ENCODE measurements around the gene RPIA.
"Not testable (repeated sequence)": the region's sequence is repeated elsewhere in the genome, so short reads cannot be mapped to it uniquely, and the experiment has no call there.

Gene RPIA

DNA sequence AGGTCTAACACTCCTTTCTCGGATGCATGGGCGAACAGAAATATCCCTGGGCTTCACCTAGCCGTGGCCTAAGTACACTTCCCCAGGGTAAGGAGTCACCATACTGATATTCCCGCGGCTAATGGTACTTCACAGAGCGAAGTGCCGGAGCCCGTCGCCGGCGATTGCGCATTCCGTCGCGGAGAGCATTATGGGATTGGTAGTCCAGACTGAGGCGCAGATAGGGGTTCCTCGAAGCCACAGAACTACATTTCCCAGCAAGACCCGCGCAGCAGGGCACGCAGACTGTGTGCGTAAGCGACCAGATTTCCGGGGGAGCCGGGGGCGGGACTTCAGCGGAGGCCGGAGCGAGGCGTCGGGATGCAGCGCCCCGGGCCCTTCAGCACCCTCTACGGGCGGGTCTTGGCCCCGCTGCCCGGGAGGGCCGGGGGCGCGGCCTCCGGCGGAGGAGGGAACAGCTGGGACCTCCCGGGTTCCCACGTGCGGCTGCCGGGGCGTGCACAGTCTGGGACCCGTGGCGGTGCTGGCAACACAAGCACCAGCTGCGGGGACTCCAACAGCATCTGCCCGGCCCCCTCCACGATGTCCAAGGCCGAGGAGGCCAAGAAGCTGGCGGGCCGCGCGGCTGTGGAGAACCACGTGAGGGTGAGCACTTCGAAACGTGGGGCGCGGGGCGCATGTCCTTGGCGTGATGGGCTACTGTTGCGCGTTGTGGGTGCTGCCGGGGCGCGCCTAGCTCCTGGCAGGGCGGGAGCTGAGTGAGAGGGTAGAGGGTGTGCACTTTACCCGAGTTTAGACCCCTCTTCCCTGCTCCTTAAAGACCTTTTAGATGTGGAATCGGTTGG is at the start of gene RPIA:
RPIA (plus strand) TSS at position 335 of the 845 bp plus-strand sequence; CDS start at position 361, 26 bp downstream.
- DNase-seq (ENCODE audit: low read depth, low spot score), result peak; percentile 99

DNA sequence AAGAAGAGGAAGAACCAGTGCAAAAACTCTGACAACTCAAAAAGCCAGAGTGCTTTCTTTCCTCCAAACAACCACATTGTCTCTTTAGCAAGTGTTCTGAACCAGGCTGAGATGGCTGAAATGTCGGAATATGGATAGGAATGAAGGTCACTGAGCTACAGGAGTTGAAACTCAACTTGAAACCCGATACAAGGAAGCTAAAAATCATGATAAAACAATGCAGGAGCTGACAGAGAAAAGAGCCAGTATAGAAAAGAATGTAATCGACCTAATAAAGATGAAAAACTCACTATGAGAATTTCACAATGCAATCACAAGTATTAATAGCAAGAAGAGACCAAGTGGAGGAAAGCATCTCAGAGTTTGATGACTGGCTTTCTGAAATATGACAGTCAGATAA is 49.2 kb upstream of the RPIA start:
- DNase-seq (ENCODE audit: low read depth, low spot score), result no peak

DNA sequence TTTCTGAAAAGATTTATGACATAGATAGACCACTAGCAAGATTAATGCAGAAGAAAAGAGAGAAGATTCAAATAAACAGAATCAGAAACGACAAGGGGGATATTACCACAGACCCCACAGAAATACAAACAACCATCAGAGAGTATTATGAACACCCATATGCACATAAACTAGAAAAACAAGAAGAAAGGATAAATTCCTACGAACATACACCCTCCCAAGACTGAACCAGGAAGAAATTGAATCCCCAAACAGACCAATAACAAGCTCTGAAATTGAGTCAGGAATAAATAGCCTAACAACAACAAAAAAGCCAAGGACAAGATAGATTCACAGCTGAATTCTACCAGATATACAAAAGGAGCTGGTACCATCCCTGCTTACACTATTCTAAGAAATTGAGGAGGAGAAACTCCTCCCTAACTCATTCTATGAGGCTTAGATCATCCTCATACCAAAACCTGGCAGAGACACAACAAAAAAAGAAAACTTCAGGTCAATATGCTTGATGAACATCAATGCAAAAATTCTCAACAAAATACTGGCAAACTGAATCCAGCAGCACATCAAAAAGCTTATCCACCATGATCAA is 46.1 kb upstream of the RPIA start:
- DNase-seq (ENCODE audit: low read depth, low spot score), result not testable (repeated sequence)

DNA sequence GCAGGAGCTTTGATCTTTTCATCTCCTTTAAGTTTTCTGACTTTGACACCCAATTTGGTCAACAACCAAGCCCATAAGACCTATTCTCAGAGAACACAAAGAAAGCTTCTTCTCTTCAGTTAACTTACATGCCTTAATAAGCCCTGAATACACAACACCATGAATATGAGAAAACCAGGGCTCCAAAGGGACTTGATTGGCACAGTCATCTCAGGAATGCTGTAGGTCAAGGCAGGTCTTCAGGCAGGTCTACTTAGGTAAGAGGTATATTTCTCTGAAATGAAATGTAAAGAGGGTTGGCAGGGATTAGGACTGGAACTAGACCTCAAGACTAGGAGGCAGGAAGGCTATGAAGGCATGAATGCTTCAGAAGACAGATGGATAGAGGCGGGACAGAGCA is 39.8 kb upstream of the RPIA start:
- peak; percentile 39 for DNase-seq (ENCODE audit: low read depth, low spot score)

DNA sequence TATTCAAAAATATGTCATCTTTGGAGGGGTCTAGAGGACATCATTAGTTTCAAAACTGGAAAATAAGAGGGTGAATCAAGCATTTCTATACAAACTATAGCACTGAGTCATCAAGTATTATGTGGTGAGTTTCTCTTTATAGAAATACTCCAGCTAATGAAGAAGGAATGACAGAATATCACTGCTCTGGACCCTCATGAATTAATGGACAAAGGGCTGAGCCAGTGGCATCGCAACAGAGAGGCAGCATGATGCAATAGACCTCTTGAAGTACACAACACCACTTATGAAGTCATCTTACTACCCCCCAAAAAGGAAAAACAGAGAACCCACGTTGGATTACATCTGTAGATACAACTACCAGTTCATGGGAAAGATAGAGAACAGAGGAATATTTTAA is 36.8 kb upstream of the RPIA start:
- DNase-seq (ENCODE audit: low read depth, low spot score), result no peak

DNA sequence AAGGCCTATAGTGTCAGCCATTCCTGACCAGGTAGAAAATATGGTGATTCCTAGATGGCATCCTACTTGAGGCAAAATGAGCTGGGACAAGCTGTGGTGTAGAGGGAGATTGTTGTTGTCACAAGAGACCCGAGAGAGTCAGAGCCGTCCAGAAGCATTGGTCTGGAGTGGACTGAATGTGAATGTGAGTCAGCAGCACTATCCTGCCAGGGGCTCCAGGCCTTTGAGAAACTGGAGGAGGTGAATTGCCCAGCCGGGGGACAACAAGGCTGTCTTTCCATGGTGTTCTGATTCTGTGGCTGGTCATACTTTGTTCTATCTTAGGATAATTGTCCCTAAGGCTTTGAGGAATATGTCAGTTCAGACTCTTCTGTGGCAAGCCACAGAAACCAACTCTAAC is 34.8 kb upstream of the RPIA start:
- peak; percentile 18 for DNase-seq (ENCODE audit: low read depth, low spot score)

DNA sequence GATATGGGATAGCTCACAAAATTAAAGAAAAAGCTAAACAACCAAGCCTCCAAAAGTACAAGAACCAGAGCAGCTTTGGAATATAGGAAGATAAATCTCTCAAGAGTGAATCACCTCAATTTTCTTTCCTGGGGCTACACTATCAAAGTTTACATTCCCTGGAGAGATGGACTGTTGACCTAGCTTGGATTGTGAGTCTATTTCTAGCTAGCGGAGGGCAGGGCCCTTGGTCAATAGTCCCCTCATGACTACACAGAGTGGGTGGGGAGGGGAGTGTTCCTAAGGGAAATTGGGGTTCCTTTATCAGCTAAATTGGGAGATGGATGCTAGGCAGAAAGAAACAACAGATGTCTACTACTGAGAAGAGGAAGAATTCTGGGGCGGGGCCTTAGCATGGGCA is 34.3 kb upstream of the RPIA start:
- no peak for DNase-seq (ENCODE audit: low read depth, low spot score)

DNA sequence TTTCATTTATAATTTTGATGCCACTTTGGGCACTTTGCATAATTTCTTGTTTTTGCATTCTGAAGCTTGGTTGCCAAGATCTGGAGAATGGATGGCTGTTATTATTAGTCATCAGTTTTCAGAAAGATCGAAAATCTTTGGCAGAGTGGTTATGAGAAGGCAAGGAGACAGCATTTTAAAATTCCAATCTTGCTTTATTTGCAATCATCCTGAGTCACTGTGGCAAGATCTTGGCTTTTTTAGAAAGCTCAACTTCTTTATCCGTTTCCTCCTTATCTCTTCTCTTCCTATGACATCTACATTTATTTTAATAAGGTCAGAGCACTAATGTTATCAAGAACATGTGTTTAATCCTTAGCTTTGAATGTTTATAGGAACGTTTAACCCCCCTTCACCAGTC is 33.1 kb upstream of the RPIA start:
- no peak for DNase-seq (ENCODE audit: low read depth, low spot score)

DNA sequence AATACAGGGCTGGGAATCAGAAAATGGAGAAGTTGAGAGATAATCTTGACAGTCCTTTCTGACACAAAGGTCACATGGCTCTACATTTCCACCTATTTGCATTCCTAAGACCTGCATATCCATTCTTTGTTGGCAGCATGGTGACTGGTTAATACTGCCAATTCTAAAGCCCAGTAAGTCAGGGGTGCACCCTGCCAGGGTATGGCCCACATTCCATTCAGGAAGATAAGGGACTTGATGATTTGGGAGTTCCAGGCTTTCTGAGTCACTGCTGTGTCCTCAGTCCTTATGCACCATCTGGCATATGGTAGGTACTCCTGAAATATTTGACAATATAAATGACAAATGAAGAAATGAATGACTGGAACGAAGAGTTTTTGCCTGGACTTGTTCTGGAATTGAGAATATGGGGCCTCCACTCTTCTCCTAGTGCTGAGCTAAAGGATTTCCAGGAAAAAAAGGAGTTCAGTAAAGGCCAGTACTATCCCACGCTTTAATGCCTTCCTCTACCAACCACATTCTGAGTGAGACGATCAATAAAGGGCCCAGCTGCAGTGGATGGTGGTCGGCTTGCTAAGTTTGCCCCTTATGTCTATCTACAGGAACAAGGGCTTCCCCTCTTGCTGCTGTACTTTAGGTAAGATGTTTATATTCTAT is 32.5 kb upstream of the RPIA start:
- peak; percentile 48 for DNase-seq (ENCODE audit: low read depth, low spot score)

DNA sequence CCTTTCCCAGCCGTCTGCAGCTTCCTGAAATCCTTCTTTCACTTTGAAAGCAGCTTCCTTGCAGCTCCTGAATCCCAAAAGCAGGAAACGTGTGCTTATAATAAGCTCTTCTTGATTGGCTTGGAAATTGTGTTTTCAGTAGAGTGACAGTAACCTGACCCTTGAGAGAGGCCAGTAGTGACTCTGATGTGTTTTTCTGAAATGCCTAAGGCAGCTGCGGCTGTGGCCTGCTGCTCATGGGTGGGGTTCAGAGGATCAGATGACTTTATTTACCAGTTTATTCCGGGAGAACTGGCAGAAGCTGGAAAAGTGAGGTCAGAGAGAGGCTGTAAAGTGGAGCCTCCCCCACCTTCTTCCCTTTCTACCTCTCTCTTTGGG is 31.9 kb upstream of the RPIA start:
- peak; percentile 92 for DNase-seq (ENCODE audit: low read depth, low spot score)

DNA sequence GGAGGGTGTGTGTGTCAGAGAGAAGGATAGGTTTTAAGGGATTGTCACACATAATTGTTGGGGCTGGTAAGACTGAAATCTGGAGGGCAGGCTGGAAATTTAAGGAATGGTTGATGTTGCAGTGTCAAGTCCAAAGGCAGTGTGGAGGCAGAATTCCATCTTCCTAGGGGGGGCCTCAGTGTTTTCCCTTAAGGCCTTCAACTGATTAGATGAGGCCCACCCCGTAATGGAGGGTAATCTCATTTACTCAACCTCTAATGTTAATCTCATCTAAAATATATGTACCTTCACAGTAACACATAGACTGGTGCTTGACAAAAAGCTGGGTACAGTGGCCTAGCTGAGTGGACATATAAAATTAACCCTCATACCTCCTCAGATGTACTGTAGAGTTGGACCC is 30.9 kb upstream of the RPIA start:
- DNase-seq (ENCODE audit: low read depth, low spot score), result no peak

DNA sequence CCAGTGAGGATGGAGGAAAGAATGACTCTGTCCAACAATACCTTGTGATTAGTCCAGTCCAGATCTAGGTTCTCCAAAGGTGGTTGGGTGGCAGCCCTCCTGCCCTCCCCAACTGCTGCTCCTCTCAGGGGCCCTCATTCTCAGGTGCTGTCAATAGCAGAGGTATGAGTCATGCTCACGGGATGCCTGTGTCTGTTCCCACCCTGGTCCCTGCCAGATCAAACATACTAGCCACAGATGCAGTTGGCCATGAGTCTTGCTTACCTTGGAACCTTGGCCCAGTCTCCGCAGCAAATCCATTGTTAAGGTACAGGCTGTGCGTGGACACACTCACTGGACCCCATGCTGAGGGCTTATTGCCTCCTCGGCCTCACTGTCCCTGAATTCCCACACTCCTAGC is 24.9 kb upstream of the RPIA start:
- DNase-seq (ENCODE audit: low read depth, low spot score), result no peak

DNA sequence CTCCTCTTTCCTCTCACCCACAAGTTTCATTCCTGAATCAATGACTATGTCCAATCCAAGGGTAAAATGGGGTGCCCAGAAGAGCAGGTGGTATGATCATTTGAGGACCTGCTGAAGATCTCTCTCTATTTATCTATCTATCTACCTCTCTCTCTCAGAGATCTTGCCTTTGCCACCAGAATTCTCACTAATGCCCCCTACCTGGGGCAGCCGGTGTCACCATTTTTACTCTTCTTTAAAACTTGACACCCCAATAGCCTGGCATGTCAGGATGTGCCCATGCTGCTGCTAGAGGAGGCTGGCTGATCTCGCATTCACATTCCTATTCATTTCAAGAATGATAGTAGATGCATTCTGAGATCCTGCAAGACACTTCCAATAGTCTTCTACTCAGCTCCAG is 24.3 kb upstream of the RPIA start:
- no peak for DNase-seq (ENCODE audit: low read depth, low spot score)

DNA sequence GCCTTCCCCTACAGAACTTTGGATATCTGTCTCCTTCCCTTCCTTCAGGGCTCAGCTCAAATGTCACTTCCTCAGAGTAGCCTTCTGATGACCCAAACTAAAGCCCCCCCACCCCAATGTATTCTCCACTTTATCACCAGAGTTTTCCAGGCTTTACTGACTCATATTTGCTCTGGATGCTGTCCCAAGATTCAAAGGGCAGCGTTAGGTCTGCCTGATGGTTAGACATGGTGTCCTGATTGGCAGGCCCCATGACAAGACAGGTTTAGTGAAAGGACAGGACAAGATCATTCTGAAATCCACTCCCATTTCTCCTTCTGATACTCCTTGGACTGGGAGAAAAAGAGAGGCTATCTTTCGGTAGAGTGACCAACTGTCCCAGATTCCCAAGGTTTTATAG is 22.6 kb upstream of the RPIA start:
- DNase-seq (ENCODE audit: low read depth, low spot score), result no peak

DNA sequence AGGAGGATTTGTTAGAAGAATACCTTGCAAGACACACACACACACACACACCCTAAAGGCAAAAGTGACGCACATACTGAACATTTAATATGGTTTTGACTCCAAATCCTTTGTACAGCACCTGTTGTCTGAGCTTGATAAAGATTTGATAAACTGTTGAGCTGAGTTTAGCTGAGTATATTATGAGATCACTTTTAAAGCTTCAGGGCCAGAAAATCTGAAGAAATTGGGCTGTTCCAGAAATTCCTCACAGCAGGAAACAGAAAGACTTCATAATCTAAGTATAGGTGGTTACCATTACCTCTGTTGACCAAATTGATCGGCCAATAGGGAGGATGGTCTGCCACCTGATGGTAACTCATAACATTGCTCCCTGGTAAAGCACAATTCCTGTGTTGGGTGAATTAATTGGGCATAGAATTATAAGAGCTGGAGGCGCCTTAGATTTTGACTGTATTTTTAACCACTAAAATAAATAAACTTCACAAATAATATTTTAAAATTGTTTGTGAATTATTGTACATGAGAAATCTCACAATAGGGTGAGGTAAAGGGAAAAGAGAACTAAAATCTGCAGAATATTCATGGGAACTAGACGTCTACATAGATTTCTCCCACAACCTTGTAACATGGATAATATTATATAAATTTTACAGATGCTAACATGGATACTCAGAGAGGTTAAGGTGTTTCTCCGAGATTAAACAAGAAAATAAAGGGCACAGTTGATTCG is 21.8 kb upstream of the RPIA start:
- DNase-seq (ENCODE audit: low read depth, low spot score), result peak; percentile 14

DNA sequence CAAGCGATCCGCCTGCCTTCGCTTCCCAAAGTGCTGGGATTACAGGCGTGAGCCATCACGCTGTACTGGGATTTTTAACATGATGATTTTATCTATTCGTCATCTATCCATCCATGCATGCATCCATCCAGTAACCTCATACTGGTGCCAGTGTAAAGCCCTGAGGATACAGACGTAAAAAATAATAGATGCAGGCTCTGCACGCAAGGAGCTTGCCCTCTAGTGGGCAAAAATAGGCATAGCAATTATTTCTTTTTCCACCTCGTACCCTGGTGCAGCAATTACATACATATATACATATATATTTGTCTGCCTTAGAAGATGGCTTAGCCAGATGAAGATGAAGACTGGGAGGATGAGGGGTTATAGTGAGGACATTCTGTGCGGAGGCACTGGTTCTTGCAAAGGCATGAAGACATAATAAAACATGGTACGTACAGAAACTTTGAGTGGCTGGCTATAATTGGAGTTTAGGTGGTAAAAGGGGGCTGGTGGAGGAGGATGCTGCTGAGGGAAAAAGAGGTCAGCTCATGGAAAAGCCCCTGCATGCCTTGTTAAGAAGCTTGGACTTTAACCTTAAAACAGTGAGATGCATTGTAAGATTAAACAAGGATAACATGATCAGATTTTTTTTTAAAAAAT is 19.6 kb upstream of the RPIA start:
- DNase-seq (ENCODE audit: low read depth, low spot score), result peak; percentile 56

DNA sequence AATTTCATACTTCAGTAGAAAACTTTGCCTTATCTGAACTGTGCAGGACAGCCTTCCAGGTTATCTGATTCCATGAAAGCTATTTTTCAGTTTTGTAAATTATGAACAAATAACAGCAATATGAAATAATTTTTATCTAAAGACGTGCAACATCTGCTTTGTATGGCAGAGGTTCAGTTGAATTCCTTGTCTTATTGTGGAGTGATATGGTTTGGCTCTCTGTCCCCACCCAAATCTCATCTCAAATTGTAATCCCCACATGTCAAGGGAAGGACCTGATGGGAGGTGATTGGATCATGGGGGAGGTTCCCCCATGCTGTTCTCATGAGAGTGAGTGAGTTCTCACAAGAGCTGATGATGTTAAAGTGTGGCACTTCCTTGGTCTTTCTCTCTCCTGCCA is 18.1 kb upstream of the RPIA start:
- no peak for DNase-seq (ENCODE audit: low read depth, low spot score)

DNA sequence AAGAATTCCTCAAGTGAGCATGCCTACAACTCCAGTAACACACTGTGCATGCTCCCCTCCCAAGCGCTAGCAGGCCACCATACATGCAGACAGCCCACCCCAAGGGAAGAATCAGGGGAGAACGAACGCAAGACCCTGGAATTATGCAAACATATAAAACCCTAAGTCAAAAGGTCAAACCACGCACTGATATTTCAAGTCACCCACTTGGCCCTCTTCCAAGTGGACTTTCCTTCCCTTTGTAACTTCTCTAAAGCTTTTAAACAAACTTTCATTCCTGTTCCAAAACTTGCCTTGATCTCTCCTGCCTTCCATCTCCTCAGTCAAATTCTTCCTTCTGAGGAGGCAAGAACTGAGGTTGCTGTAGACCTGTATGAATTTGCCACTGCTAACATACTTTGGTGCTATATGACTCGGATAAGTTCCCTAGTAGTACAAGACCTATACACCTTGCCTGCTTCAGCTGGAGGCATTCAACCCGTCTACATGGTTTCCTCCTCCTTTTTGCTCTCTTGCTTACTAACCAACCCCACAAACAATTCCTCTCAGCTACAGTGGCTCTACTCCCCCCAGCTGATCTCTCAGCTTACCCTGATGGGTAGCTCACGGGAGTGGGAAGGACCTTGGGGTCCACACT is 11.1 kb upstream of the RPIA start:
- no peak for DNase-seq (ENCODE audit: low read depth, low spot score)

DNA sequence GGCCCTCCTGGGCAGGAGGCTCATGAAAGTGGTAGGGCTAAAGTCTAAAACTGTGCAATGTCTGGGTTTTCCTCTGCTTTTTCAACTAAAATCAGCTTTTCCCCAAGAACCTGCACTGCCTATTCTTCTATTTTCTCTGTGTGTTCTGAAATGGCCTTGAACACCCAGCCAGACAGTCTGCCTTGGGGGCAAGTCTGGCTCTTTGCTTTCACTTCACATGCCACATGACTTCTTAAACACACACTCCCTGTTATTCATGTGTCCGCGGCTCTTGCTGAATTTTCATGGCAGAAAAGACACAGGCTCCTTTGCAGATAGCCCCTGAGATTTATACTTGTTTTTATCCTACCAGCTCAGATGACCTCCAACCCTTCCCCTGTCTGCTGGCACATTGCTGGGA is 10.6 kb upstream of the RPIA start:
- no peak for DNase-seq (ENCODE audit: low read depth, low spot score)

DNA sequence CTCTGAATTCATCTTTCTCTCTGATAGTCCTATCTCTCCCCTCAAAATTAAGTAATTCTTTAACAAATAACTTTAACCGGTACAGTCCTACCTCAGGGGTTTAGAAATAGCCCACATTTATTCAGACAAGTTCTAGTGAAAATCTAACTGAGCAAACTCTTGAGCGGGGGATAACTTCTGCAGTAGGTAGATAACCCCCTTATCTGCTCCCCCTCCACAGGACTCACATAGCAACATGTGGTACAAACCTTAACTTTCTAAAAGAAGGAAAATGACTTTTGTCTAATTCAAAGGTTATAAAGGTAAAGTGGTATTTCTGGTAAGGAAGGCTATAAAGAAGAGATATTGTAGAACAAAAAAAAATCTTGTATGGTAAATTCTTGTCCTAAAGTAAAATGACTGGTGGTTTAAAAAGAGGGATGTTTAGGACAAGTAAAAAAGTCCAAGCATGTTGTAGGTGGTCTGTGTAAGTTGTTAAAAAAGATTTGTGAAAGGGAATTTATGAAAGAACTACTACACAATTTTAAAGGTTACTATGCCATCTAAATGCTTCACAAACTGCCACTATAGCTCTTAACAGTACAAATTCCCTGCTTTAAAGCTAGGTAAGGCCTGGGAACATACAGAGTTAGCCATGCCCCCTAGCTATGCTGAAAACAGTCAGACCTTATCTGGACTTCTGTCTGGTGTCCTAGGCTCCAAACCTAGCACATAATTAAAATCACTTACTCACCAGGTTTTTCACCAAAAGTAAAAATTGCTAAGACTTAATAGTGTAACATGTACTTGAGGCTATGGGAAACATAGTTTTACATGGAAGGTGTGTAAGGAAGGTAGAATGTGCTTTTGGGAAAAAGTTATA is 8.1 kb upstream of the RPIA start:
- DNase-seq (ENCODE audit: low read depth, low spot score), result no peak
